ENCODE data around the gene SERPINA4.
A peak's percentile ranks its signal among the peaks of the same experiment; 100 is the strongest.

Gene SERPINA4

GRCh38 chr14:94598816-94599655 is 37.8 kb downstream of the SERPINA4 start:
- no peaks in the 10 kb centered on the region; the same call in 1 of the 2 replicates for H3K4me1 ChIP-seq (ENCODE audit: control insufficient read depth, insufficient read depth, low read length)
- ChIA-PET POLR2A (interaction anchor here (0.6 kb wide), 2 partner anchors 12 to 103 kb away, joined by 3 to 7 read pairs; no protein-coding TSS in a partner anchor), CTCF (interaction anchor here (0.5 to 0.7 kb wide), 2 partner anchors 24 to 661 kb away, joined by 3 to 4 read pairs; no protein-coding TSS in a partner anchor)
- H3K27ac ChIP-seq (ENCODE audit: extremely low read depth, low read depth, low read length): no peak overlapping the region
- no peaks in the 10 kb centered on the region for H3K36me3 ChIP-seq (ENCODE audit: control insufficient read depth in 2 of 2, insufficient read depth in 1 of 2, low read length in 2 of 2)
- no peak overlapping the region for H3K4me3 ChIP-seq (ENCODE audit: low read depth, low read length)
- H3K9me3 ChIP-seq (ENCODE audit: control insufficient read depth, insufficient read depth, low read depth, low read length): no peaks in the 10 kb centered on the region
- TF ChIP-seq ZFP41 (tag by site-specific recombination; IDR thresholded peaks at IDR 0.05; ENCODE audit: borderline replicate concordance): no peak
- TF ChIP-seq ZNF184 (tag by site-specific recombination; IDR thresholded peaks at IDR 0.05): peak; percentile 34; the same call in 1 of the 2 replicates
- TF ChIP-seq ZFHX2 (tag by site-specific recombination; conservative IDR thresholded peaks at IDR 0.05): 0 out of 2 replicates have a peak, but pooled peaks have one; percentile 0
- peak; percentile 83 for TF ChIP-seq GLIS1 (tag by site-specific recombination; IDR thresholded peaks at IDR 0.05)
- no peak for TF ChIP-seq SP7 (tag by site-specific recombination; IDR thresholded peaks at IDR 0.05)
- no peak for TF ChIP-seq ZNF26 (tag by site-specific recombination; IDR thresholded peaks at IDR 0.05)
- peak; percentile 53; the same call in 1 of the 2 replicates for TF ChIP-seq ZNF600 (tag by site-specific recombination; IDR thresholded peaks at IDR 0.05)
- peak; percentile 42 for TF ChIP-seq ZNF335 (tag by site-specific recombination; conservative IDR thresholded peaks at IDR 0.05)
- TF ChIP-seq ZNF624 (tag by site-specific recombination; IDR thresholded peaks at IDR 0.05): no peak
- no peak for TF ChIP-seq ZFP69B (tag by site-specific recombination; IDR thresholded peaks at IDR 0.05)
- TF ChIP-seq ZBTB17 (tag by site-specific recombination; IDR thresholded peaks at IDR 0.05): 0 out of 2 replicates have a peak, but pooled peaks have one; percentile 19
- 0 out of 2 replicates have a peak, but pooled peaks have one; percentile 9 for TF ChIP-seq OSR2 (tag by site-specific recombination; IDR thresholded peaks at IDR 0.05)
- TF ChIP-seq ZNF660 (tag by site-specific recombination; IDR thresholded peaks at IDR 0.05): 0 out of 2 replicates have a peak, but pooled peaks have one; percentile 66
- 0 out of 2 replicates have a peak, but pooled peaks have one; percentile 28 for TF ChIP-seq ATF2 (tag by site-specific recombination; IDR thresholded peaks at IDR 0.05; ENCODE audit: low read depth)
- no peak for TF ChIP-seq ZNF16 (tag by site-specific recombination; IDR thresholded peaks at IDR 0.05; ENCODE audit: low read depth)
- no peak for TF ChIP-seq ZSCAN16 (tag by site-specific recombination; IDR thresholded peaks at IDR 0.05)
- no peak for TF ChIP-seq MEIS1 (CRISPR knock-in tag; IDR thresholded peaks at IDR 0.05; ENCODE audit: borderline replicate concordance)
- TF ChIP-seq ZNF571 (tag by site-specific recombination; IDR thresholded peaks at IDR 0.05): no peak
- TF ChIP-seq GLI2 (tag by site-specific recombination; IDR thresholded peaks at IDR 0.05; ENCODE audit: borderline replicate concordance, low read depth): no peak
- TF ChIP-seq ZBTB6 (tag by site-specific recombination; IDR thresholded peaks at IDR 0.05): no peak
- no peak for TF ChIP-seq ZNF501 (tag by site-specific recombination; IDR thresholded peaks at IDR 0.05)

GRCh38 chr14:94599656-94600004 is 38.4 kb downstream of the SERPINA4 start:
- ChIA-PET CTCF (interaction anchor here (0.6 to 0.7 kb wide), 2 partner anchors 24 to 75 kb away, joined by 3 to 6 read pairs; no protein-coding TSS in a partner anchor), POLR2A (interaction anchor here (0.6 kb wide), 2 partner anchors 11 to 103 kb away, joined by 3 to 7 read pairs; no protein-coding TSS in a partner anchor)
- Histone ChIP-seq H3K4me3 (ENCODE audit: low read depth, low read length) (no peak overlapping the region), H3K9me3 (ENCODE audit: control insufficient read depth, insufficient read depth, low read depth, low read length) (no peaks in the 10 kb centered on the region), H3K27ac (ENCODE audit: extremely low read depth, low read depth, low read length) (no peak overlapping the region), H3K36me3 (ENCODE audit: control insufficient read depth in 2 of 2, insufficient read depth in 1 of 2, low read length in 2 of 2) (no peaks in the 10 kb centered on the region), H3K4me1 (ENCODE audit: control insufficient read depth, insufficient read depth, low read length) (no peaks in the 10 kb centered on the region; the same call in 1 of the 2 replicates)
- no peak for TF ChIP-seq ZNF791 (tag by site-specific recombination; IDR thresholded peaks at IDR 0.05)
- no peak for TF ChIP-seq ZNF555 (tag by site-specific recombination; conservative IDR thresholded peaks at IDR 0.05)
- no peak for TF ChIP-seq ZNF16 (tag by site-specific recombination; IDR thresholded peaks at IDR 0.05; ENCODE audit: low read depth)
- peak; percentile 81 for TF ChIP-seq ZFHX2 (tag by site-specific recombination; conservative IDR thresholded peaks at IDR 0.05)
- TF ChIP-seq ZNF501 (tag by site-specific recombination; IDR thresholded peaks at IDR 0.05): no peak
- no peak for TF ChIP-seq ZNF302 (tag by site-specific recombination; IDR thresholded peaks at IDR 0.05; ENCODE audit: low read depth)
- TF ChIP-seq ZBTB7A (tag by site-specific recombination; IDR thresholded peaks at IDR 0.05; ENCODE audit: low read depth): no peak
- no peak for TF ChIP-seq SCRT1 (tag by site-specific recombination; IDR thresholded peaks at IDR 0.05; ENCODE audit: borderline replicate concordance)
- no peak for TF ChIP-seq ZNF76 (tag by site-specific recombination; IDR thresholded peaks at IDR 0.05; ENCODE audit: borderline replicate concordance, low read depth)
- TF ChIP-seq ZNF473 (tag by site-specific recombination; IDR thresholded peaks at IDR 0.05): no peak
- no peak for TF ChIP-seq ZNF624 (tag by site-specific recombination; IDR thresholded peaks at IDR 0.05)
- no peak for TF ChIP-seq ZNF366 (tag by site-specific recombination; conservative IDR thresholded peaks at IDR 0.05)
- TF ChIP-seq ZNF184 (tag by site-specific recombination; IDR thresholded peaks at IDR 0.05): no peak
- TF ChIP-seq EGR2 (tag by site-specific recombination; IDR thresholded peaks at IDR 0.05; ENCODE audit: low read depth): peak; percentile 66; the same call in 1 of the 2 replicates
- no peak for TF ChIP-seq ZBTB48 (tag by site-specific recombination; IDR thresholded peaks at IDR 0.05)

Data from HEK293 (cell line).